ENCODE results near the gene TMCC1.

The TMCC1 gene

GRCh38 chr3:129684270-129684669, 209.2 kb downstream of the TMCC1 start:
- H3K27ac ChIP-seq = no peak overlapping the region
- TF ChIP-seq, protein P1, sequence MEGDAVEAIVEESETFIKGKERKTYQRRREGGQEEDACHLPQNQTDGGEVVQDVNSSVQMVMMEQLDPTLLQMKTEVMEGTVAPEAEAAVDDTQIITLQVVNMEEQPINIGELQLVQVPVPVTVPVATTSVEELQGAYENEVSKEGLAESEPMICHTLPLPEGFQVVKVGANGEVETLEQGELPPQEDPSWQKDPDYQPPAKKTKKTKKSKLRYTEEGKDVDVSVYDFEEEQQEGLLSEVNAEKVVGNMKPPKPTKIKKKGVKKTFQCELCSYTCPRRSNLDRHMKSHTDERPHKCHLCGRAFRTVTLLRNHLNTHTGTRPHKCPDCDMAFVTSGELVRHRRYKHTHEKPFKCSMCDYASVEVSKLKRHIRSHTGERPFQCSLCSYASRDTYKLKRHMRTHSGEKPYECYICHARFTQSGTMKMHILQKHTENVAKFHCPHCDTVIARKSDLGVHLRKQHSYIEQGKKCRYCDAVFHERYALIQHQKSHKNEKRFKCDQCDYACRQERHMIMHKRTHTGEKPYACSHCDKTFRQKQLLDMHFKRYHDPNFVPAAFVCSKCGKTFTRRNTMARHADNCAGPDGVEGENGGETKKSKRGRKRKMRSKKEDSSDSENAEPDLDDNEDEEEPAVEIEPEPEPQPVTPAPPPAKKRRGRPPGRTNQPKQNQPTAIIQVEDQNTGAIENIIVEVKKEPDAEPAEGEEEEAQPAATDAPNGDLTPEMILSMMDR (conservative IDR thresholded peaks at IDR 0.05) = no peak

DNA sequence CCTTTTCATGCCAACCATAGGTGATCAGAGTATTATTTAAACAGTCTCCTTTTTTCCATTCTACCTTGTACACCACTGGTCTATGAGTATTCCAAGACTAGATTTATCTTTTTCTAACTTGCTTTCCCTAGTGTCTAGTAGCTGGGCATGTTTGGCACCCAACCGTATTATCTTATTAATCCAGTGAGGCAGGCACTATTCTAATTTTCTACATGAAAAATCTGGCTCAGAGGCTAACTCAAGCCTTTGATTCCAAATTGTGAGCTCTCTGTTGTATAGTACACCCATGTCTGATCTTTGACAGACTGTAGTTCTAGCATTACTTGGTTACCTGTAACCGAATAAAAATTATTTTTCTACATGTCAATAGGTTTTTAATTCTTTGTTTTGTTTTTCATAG, 210.3 kb downstream of the TMCC1 start:
- TF ChIP-seq, protein P1 (conservative IDR thresholded peaks at IDR 0.05) = no peak
- H3K27ac ChIP-seq = no peak overlapping the region

DNA sequence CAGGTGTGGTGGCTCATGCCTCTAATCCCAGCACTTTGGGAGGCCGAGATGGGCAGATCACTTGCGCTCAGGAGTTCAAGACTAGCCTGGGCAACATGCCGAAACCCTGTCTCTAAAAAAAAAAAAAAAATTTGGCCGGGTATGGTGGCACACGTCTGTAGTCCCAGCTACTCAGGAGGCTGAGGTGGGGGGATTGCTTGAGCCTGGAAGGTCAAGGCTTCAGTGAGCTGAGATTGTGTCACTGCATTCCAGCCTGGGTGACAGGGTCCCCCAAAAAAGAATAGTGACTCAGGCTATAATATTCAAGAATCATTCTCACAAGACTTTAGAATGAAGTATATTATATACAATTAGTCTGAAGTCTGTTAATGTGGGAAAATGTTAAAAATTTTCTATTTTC, 216.5 kb downstream of the TMCC1 start:
- H3K27ac ChIP-seq = no peak overlapping the region
- TF ChIP-seq, protein P1 (conservative IDR thresholded peaks at IDR 0.05) = no peak

- H3K27ac ChIP-seq = peak overlapping the region; percentile 79
Measured at GRCh38 chr3:129674798-129675123, 218.8 kb downstream of the TMCC1 start.

DNA sequence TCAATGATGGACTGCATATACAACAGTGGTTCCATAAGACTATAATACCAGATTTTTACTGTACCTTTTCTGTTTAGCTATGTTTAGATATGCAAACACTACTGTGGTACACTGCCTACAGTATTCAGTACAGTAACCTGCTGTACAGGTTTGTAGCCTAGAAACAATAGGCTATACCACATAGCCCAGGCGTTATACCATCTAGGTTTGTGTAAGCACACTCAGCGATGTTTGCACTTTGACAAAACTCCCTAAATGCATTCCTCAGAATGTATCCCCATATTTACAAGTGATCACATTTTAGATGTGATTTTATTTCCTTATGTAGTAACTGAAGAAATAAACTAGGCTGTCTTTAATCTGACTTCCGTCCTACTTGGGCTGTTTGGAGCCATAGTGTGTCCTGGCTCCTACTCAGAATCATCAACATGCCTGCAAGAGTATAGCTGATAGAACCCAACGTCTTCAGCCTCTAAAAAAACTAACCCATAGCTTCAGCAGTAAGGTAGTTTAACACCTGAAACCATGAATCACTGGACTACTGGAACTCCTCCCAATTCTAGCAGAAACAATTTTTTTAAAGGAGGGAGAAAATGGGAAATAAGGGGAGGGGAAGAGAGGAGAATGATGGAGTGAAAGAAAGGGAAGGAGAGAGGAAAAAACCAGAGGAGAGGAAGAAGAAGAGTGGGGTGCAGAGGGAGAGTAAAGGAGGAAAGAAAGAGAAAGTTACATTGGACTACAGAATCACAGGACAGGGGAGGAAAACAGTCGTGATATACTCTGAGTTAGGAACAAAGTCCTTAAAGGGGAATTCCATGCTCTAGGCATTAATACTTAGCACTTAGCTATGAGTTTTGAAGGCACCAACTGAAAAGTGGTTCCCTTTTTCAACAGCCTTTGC, 219.4 kb downstream of the TMCC1 start:
- TF ChIP-seq, protein P1 (conservative IDR thresholded peaks at IDR 0.05) = no peak
- peak overlapping the region; percentile 79 for H3K27ac ChIP-seq

GRCh38 chr3:129673012-129673411, 220.5 kb downstream of the TMCC1 start:
- TF ChIP-seq, protein P1 (conservative IDR thresholded peaks at IDR 0.05) = no peak
- H3K27ac ChIP-seq = peak overlapping the region; percentile 79

GRCh38 chr3:129672412-129672811, 221.1 kb downstream of the TMCC1 start:
- peak overlapping the region; percentile 79 for H3K27ac ChIP-seq
- TF ChIP-seq, protein P1 (conservative IDR thresholded peaks at IDR 0.05) = no peak
